ENCODE results near the gene PLAA. TPM values are rescaled to one million over a fixed set of nuclear protein-coding genes. Genes with fewer than 3 reads are reported as not detected.

Gene PLAA
- total RNA-seq, 1 donor = 41.0 TPM

GRCh38 chr9:26950521-26950920 lies 3.5 kb upstream of the PLAA start:
- TF ChIP-seq, protein P1, sequence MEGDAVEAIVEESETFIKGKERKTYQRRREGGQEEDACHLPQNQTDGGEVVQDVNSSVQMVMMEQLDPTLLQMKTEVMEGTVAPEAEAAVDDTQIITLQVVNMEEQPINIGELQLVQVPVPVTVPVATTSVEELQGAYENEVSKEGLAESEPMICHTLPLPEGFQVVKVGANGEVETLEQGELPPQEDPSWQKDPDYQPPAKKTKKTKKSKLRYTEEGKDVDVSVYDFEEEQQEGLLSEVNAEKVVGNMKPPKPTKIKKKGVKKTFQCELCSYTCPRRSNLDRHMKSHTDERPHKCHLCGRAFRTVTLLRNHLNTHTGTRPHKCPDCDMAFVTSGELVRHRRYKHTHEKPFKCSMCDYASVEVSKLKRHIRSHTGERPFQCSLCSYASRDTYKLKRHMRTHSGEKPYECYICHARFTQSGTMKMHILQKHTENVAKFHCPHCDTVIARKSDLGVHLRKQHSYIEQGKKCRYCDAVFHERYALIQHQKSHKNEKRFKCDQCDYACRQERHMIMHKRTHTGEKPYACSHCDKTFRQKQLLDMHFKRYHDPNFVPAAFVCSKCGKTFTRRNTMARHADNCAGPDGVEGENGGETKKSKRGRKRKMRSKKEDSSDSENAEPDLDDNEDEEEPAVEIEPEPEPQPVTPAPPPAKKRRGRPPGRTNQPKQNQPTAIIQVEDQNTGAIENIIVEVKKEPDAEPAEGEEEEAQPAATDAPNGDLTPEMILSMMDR (IDR thresholded peaks at IDR 0.05; ENCODE audit: insufficient read depth, low read depth, low read length) = no peak
- no peak overlapping the region for H3K4me3 ChIP-seq (ENCODE audit: low read depth, low read length)
- no peak for DNase-seq (ENCODE audit: low read depth)

GRCh38 chr9:26949637-26950069 lies 2.6 kb upstream of the PLAA start:
- TF ChIP-seq, protein P1 (IDR thresholded peaks at IDR 0.05; ENCODE audit: insufficient read depth, low read depth, low read length) = no peak
- no peak overlapping the region for H3K4me3 ChIP-seq (ENCODE audit: low read depth, low read length)
- DNase-seq (ENCODE audit: low read depth) = peak; percentile 29

- peak overlapping the region; percentile 96 for H3K4me3 ChIP-seq (ENCODE audit: low read depth, low read length)
- DNase-seq (ENCODE audit: low read depth) = no peak
- TF ChIP-seq, protein P1 (IDR thresholded peaks at IDR 0.05; ENCODE audit: insufficient read depth, low read depth, low read length) = no peak
Measured at GRCh38 chr9:26947736-26948135, 694 bp upstream of the PLAA start.

DNA sequence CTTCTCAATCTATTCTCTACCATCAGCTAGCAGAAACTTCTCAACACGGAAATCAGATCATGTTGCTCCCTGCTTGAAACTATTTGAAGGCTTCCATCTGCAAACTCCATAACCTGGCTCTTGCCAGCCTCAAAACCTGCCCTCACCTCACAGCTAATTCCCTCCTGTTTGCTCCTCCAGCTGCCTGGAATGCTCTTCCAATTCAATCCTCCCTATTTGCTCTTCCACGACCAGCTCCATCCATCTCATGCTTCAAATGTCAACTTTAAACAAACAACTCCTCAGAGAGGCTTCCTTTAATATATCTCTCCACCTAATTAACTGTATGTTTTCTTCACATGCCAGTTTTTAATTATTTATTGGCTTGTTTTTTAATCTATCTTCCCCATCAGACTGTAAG lies 1.5 kb downstream of the PLAA start:
- TF ChIP-seq, protein P1 (IDR thresholded peaks at IDR 0.05; ENCODE audit: insufficient read depth, low read depth, low read length) = no peak
- H3K4me3 ChIP-seq (ENCODE audit: low read depth, low read length) = peak overlapping the region; percentile 96
- DNase-seq (ENCODE audit: low read depth) = no peak

DNA sequence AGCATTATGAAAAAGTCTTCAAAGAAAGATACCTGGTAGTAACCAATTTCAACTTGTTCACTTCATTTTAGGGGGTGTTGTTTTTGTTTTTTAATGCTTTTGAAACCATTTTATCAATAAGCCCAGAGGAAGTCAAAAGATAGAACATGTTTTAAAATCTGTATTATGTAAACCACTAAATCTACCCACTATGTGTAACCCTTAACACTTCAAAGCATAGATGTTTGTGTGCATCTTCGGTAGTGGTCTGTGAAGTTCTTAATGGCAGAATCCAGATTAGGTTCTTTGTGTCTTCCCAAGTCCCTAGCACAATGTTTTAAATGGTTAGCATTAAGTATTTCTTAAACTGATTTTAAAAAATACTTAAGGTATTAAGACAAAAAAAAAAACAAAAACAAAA lies 6.3 kb downstream of the PLAA start:
- no peak for DNase-seq (ENCODE audit: low read depth)
- no peak overlapping the region for H3K4me3 ChIP-seq (ENCODE audit: low read depth, low read length)
- TF ChIP-seq, protein P1 (IDR thresholded peaks at IDR 0.05; ENCODE audit: insufficient read depth, low read depth, low read length) = no peak

GRCh38 chr9:26939955-26940711 lies 6.9 kb downstream of the PLAA start:
- H3K4me3 ChIP-seq (ENCODE audit: low read depth, low read length) = no peak overlapping the region
- DNase-seq (ENCODE audit: low read depth) = no peak
- TF ChIP-seq, protein P1 (IDR thresholded peaks at IDR 0.05; ENCODE audit: insufficient read depth, low read depth, low read length) = no peak
